HG02885 (cell line): ENCODE data around the gene IL15.
A peak's percentile ranks its signal among the peaks of the same experiment; 100 is the strongest.

Experiments used
- ATAC-seq: cut with Tn5 transposase; IDR thresholded peaks from one replicate; pipeline ENCODE4 v1.9.1; 2021; ENCODE audit warnings: mild to moderate bottlenecking; ENCODE audit not compliant: unreplicated experiment, poor library complexity

The IL15 gene

DNA sequence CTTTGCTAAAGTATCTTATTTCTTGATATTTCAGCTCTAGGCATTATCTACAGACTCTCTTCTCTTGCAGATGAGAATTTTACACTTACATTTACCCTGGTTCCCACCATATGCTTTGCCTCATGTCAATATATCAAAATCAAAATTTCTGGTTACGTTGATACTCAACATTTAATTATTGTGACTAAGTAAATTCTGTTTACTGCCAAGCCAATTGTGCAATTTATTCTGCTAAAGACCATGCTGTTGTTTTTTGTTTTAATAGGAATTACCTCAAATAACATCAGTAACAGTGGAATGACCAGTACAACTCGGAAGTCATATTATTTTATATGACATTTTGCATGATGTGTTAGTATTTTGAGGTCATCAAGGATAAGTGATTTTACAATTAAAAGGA lies 125.5 kb downstream of the IL15 start:
- ATAC-seq = no peak

DNA sequence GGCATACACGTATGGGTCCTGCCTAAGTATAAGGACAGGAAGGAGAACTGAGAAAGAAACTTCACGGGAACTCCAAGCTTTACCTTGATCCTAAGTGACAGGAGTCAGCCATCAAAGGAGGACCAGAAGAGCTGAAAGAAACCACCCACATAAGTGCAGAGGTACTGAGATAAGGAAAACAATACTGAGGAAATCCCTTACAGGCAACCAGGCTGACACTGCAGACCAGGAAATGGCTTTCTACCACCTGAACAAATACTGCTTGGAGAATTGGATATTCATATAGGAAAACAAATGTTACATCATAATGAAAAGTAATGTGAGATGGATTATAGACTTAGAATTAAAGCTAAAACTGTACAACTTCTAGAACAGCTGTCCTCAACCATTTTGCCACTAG lies 127.0 kb downstream of the IL15 start:
- ATAC-seq = no peak

DNA sequence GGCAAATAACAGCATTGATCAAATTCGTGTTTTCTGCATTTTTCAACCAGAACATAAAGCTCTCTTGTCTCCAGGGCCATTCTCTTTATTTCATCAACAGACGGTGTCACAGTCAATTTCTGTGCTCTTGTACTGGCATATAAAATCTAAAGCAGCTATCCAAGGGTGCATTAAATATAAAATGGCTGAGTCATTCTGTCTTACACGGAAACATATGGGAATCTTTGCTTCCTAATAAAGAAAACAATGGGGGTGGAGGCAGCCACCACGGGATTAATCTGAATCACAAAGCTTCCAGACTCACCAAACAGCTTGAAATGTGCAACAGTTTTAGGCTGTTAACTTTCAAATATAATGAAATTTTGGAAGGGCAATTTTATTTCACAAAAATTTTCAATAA lies 132.6 kb downstream of the IL15 start:
- no peak for ATAC-seq

DNA sequence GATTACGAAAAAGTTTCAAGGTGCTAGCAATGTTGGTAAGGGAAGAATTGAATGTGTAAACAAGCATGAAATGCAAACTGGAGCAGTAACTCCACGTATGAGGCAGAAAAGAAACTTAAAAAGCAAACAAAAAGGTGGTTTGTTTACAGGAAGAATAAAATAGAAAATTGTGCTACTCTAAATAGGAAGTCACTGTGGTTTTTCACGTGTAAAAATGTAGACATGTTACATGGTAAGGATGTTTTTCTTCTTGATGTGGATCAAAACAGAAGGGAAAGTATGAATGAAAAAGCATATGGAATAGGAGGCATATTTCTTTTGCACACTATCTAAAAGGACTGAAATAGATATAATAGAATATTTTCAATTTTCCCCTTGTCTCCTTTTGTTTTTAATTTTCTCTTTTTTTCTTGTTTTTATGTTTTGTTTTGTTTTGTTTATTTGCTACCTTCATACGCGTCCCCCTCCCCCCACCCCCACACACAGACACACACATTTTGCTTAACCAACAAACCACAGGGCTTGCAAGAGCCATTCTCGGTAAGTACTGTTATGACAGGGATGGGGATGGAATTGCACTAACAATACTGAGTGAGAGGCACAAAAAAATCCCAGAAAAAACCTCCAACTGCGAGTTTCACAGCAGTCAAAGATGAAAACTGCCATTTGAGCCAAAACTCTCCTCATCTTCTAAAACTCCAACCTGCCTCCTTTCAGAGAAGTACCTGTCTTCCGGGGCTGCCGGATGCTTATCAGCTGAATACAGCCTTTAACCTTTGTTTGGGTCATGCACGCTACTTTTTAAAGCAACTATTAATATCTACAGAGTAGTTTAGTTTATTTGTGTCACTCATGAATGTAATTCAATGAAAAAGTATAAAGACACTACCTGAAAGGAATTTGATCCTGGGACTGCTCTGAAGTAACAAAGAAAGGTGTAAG lies 135.8 kb downstream of the IL15 start:
- ATAC-seq = peak; percentile 94

DNA sequence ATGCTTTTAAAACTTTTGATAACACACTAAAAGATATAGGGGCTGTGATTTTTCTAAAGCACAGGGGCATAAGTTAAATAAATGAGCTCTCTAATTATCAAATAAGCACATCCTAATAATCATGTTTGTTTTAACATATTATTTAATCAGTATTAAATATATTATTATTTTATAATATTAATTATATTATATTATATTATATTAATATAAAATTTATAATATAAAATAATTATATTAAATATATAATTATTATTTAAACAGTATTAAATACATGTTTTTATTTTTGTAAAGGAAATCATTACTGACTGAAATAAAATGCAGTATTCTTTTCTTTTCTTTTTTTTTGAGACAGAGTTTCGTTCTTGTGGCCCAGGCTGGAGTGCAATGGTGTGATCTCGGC lies 136.5 kb downstream of the IL15 start:
- ATAC-seq = no peak

DNA sequence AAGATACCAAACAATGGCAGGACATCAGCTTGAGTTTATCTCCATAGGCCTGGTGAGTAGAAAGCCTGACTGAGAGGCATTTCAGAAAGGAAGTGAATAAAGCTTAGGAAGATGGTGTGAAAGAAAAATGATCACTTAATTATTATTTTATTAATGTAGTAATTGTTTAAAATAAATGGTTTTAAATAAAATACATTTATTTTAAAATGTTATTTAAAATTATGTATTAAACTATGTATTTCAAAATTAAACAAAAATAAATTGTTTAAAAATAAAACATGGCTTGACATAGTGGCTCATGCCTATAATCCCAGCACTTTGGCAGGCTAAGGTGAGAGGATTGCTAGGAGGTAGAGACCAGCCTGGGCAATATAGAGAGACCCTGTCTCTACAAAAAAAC lies 145.8 kb downstream of the IL15 start:
- no peak for ATAC-seq
